WERI-Rb-1 (cell line): ENCODE data around the gene PRRC2C.
A peak's percentile ranks its signal among the peaks of the same experiment; 100 is the strongest.

Experiments
- DNase-seq: peaks from one replicate; pipeline ENCODE4 v3.0.0-alpha.2; 2020
- H3K27ac ChIP-seq: fragments of 250-450 bp; sonication (Bioruptor Pico); 2 replicates; pipeline ENCODE4 v1.5.1; 2020; ENCODE audit warnings: mild to moderate bottlenecking, moderate library complexity
- H3K27me3 ChIP-seq: fragments of 250-450 bp; sonication (Bioruptor Pico); 2 replicates; pipeline ENCODE4 v1.5.1; 2021; ENCODE audit warnings: mild to moderate bottlenecking, low read depth, moderate library complexity; ENCODE audit not compliant: insufficient read depth, severe bottlenecking
- H3K36me3 ChIP-seq: fragments of 250-450 bp; sonication (Bioruptor Pico); 2 replicates; pipeline ENCODE4 v1.5.1; 2020; ENCODE audit warnings: mild to moderate bottlenecking, moderate library complexity
- H3K4me3 ChIP-seq: 2 replicates; pipeline ENCODE4 v1.5.1; 2011; ENCODE audit warnings: low read depth, mild to moderate bottlenecking, control low read depth, low read length
- H3K9me3 ChIP-seq: fragments of 250-450 bp; sonication (Bioruptor Pico); 2 replicates; pipeline ENCODE4 v1.5.1; 2021; ENCODE audit warnings: mild to moderate bottlenecking, moderate library complexity; ENCODE audit not compliant: severe bottlenecking
- CTCF ChIP-seq: IDR thresholded peaks from 2 replicates; pipeline ENCODE4 v1.5.1; 2011; ENCODE audit warnings: low read depth, mild to moderate bottlenecking, control low read depth, inconsistent platforms, low read length

Gene PRRC2C

GRCh38 chr1:171616586-171616985 is 131.3 kb downstream of the PRRC2C start:
- no peak overlapping the region for H3K4me3 ChIP-seq

GRCh38 chr1:171622152-171622462 is 136.8 kb downstream of the PRRC2C start, which contains the start of gene MYOCOS:
MYOCOS (plus strand) TSS chr1:171622243; CDS start chr1:171623884, 1,641 bp downstream.
- Histone ChIP-seq H3K4me3 (no peak within 1 kb of the TSS), H3K9me3 (no peaks in the 10 kb centered on the region), H3K27me3 (no peaks in the 10 kb centered on the region), H3K36me3 (no peaks in the 10 kb centered on the region), H3K27ac (no peak within 1 kb of the TSS)
- no peak for TF ChIP-seq CTCF
- peak; percentile 53 for DNase-seq

More at GRCh38 chr1:171616586-171616985, 131.3 kb downstream of the PRRC2C start:
- H3K36me3 ChIP-seq: no peaks in the 10 kb centered on the region
- H3K27ac ChIP-seq: no peak overlapping the region
- TF ChIP-seq CTCF: no peak
- DNase-seq: no peak
- H3K27me3 ChIP-seq: no peaks in the 10 kb centered on the region
- H3K9me3 ChIP-seq: no peaks in the 10 kb centered on the region

GRCh38 chr1:171623651-171624331 is 138.5 kb downstream of the PRRC2C start:
- Histone ChIP-seq H3K27me3 (no peaks in the 10 kb centered on the region), H3K36me3 (no peaks in the 10 kb centered on the region), H3K27ac (no peak overlapping the region), H3K9me3 (no peaks in the 10 kb centered on the region), H3K4me3 (no peak overlapping the region)
- TF ChIP-seq CTCF: no peak
- no peak for DNase-seq

- Histone ChIP-seq H3K27me3 (no peaks in the 10 kb centered on the region), H3K9me3 (no peaks in the 10 kb centered on the region), H3K27ac (no peak overlapping the region), H3K36me3 (no peaks in the 10 kb centered on the region), H3K4me3 (no peak overlapping the region)
- TF ChIP-seq CTCF: no peak
- DNase-seq: no peak
Measured at GRCh38 chr1:171625225-171625624, 139.9 kb downstream of the PRRC2C start.

GRCh38 chr1:171627020-171627419 is 141.7 kb downstream of the PRRC2C start:
- no peak overlapping the region for H3K4me3 ChIP-seq
- H3K27ac ChIP-seq: no peak overlapping the region
- H3K36me3 ChIP-seq: no peaks in the 10 kb centered on the region
- no peak for DNase-seq
- no peaks in the 10 kb centered on the region for H3K27me3 ChIP-seq
- no peaks in the 10 kb centered on the region for H3K9me3 ChIP-seq
- no peak for TF ChIP-seq CTCF

- TF ChIP-seq CTCF: no peak
- Histone ChIP-seq H3K27ac (no peak overlapping the region), H3K27me3 (no peaks in the 10 kb centered on the region), H3K4me3 (no peak overlapping the region), H3K9me3 (no peaks in the 10 kb centered on the region), H3K36me3 (no peaks in the 10 kb centered on the region)
- no peak for DNase-seq
Measured at GRCh38 chr1:171628225-171628624, 142.9 kb downstream of the PRRC2C start.
